CD14-positive monocyte (primary cell): Measurements from ENCODE around the gene KCNH5. TPM values are rescaled to one million over a fixed set of nuclear protein-coding genes. Genes with fewer than 3 reads are reported as not detected.

Experiments
- DNase-seq, 3 donors: peaks; one replicate each; pipeline ENCODE4 v3.0.0-alpha.2; 2011 to 2022
- H2AFZ ChIP-seq: 2 replicates; pipeline ENCODE4 v1.6.0; 2012; ENCODE audit warnings: mild to moderate bottlenecking, low read depth, low read length, inconsistent platforms; ENCODE audit not compliant: insufficient read depth, poor library complexity, severe bottlenecking
- H3K27ac ChIP-seq, 2 donors: 1 replicate in 1 of 2; 2 replicates in 1 of 2; pipeline ENCODE4 v1.5.1; 2012 to 2013; ENCODE audit warnings: low read length in 2 of 2, control low read depth in 1 of 2, inconsistent platforms in 1 of 2, low read depth in 1 of 2, mild to moderate bottlenecking in 1 of 2
- H3K27me3 ChIP-seq, 2 donors: one replicate each; pipeline versions ENCODE4 v1.6.0 to v1.6.1; 2011 to 2013; ENCODE audit warnings: low read length in 2 of 2; ENCODE audit not compliant: control insufficient read depth in 2 of 2, insufficient read depth in 2 of 2
- H3K36me3 ChIP-seq, 2 donors: replicated peaks in 1 of 2; 1 replicate in 1 of 2; 2 replicates in 1 of 2; pipeline versions ENCODE4 v1.5.1 to v1.6.1; 2012 to 2013; ENCODE audit warnings: low read length in 2 of 2, control low read depth in 1 of 2, inconsistent platforms in 1 of 2, mild to moderate bottlenecking in 1 of 2; ENCODE audit not compliant: insufficient read depth in 2 of 2, control insufficient read depth in 1 of 2
- H3K4me1 ChIP-seq, 2 donors: 1 replicate in 1 of 2; 2 replicates in 1 of 2; pipeline versions ENCODE4 v1.5.1 to v1.6.1; 2012 to 2013; ENCODE audit warnings: low read length in 2 of 2, control low read depth in 1 of 2, inconsistent platforms in 1 of 2, mild to moderate bottlenecking in 1 of 2, moderate library complexity in 1 of 2; ENCODE audit not compliant: insufficient read depth in 2 of 2, control insufficient read depth in 1 of 2
- H3K4me2 ChIP-seq: replicated peaks from 2 replicates; pipeline ENCODE3; 2012; ENCODE audit warnings: low read length, moderate library complexity, mild to moderate bottlenecking; ENCODE audit not compliant: poor library complexity, severe bottlenecking; ENCODE audit errors: extremely low read depth
- H3K4me3 ChIP-seq, 3 experiments: fragments of 200-600 bp in 1 of 3; sonication (generic) in 1 of 3; replicated peaks in 1 of 3; 1 replicate in 2 of 3; 2 replicates in 1 of 3; pipeline ENCODE4 v1.5.1; 2011 to 2013; ENCODE audit warnings: low read length in 3 of 3, mild to moderate bottlenecking in 3 of 3, control low read depth in 2 of 3, low read depth in 2 of 3, inconsistent platforms in 1 of 3, moderate library complexity in 1 of 3
- H3K79me2 ChIP-seq: 2 replicates; pipeline ENCODE4 v1.6.0; 2012; ENCODE audit warnings: mild to moderate bottlenecking, control low read depth, inconsistent platforms, low read length, moderate library complexity; ENCODE audit not compliant: insufficient read depth
- H3K9ac ChIP-seq: 2 replicates; pipeline ENCODE4 v1.6.0; 2017; ENCODE audit warnings: low read length, mild to moderate bottlenecking; ENCODE audit not compliant: insufficient read depth, poor library complexity, severe bottlenecking
- H3K9me3 ChIP-seq, 2 donors: replicated peaks in 1 of 2; 1 replicate in 1 of 2; 2 replicates in 1 of 2; pipeline versions ENCODE4 v1.5.1 to v1.6.1; 2012 to 2013; ENCODE audit warnings: low read length in 2 of 2, control low read depth in 1 of 2; ENCODE audit not compliant: control insufficient read depth in 1 of 2, insufficient read depth in 1 of 2
- H4K20me1 ChIP-seq: 2 replicates; pipeline ENCODE4 v1.6.0; 2012; ENCODE audit warnings: mild to moderate bottlenecking, low read length, control low read depth, moderate library complexity; ENCODE audit not compliant: insufficient read depth
- H3K27ac Mint-ChIP-seq, 7 donors: one replicate each; pipeline ENCODE4 v1.8.0; 2020; ENCODE audit warnings: mild to moderate bottlenecking in 7 of 7, mixed read lengths in 7 of 7, moderate library complexity in 6 of 7, inconsistent platforms in 2 of 7
- H3K27me3 Mint-ChIP-seq, 3 donors: one replicate each; pipeline ENCODE4 v1.8.0; 2021 to 2022; ENCODE audit warnings: low read depth in 3 of 3, mild to moderate bottlenecking in 3 of 3, mixed read lengths in 3 of 3, moderate library complexity in 3 of 3, inconsistent platforms in 1 of 3
- H3K36me3 Mint-ChIP-seq, 2 donors: one replicate each; pipeline ENCODE4 v1.8.0; 2020; ENCODE audit warnings: mixed read lengths in 2 of 2, inconsistent platforms in 1 of 2, mild to moderate bottlenecking in 1 of 2
- H3K4me1 Mint-ChIP-seq: one replicate; pipeline ENCODE4 v1.8.0; 2020; ENCODE audit warnings: mild to moderate bottlenecking, mixed read lengths
- H3K4me3 Mint-ChIP-seq, 2 donors: one replicate each; pipeline ENCODE4 v1.8.0; 2020; ENCODE audit warnings: mild to moderate bottlenecking in 2 of 2, mixed read lengths in 2 of 2, moderate library complexity in 1 of 2
- H3K9me3 Mint-ChIP-seq, 7 donors: one replicate each; pipeline ENCODE4 v1.8.0; 2020 to 2022; ENCODE audit warnings: mixed read lengths in 7 of 7, mild to moderate bottlenecking in 6 of 7, moderate library complexity in 6 of 7, inconsistent platforms in 2 of 7
- CTCF ChIP-seq: fragments of 200-600 bp; IDR thresholded peaks from one replicate; pipeline ENCODE4 v1.8.0; 2022; ENCODE audit warnings: antibody characterized with exemption, mild to moderate bottlenecking
- WGBS: methylation state at CpG from one replicate; pipeline ENCODE4 v1.1.5; 2013; ENCODE audit warnings: missing lambda C conversion rate; ENCODE audit not compliant: insufficient coverage; 5-methylcytosine and 5-hydroxymethylcytosine counted together
- intact Hi-C, 2 donors: fragments of 100-400 bp; cut with micrococcal nuclease; formaldehyde crosslinking; loops; one replicate each; pipeline versions ENCODE4 v1.15.0 to v1.15.1; 2023
- polyA plus RNA-seq, 3 donors: library from polyadenylated mRNA; depleted of rRNA in 1 of 3; unstranded in 2 of 3; stranded (reverse) in 1 of 3; fragments of 300-500 nt in 2 of 3; fragments of >200 nt in 1 of 3; fragmentation: Illumina TruSeq in 2 of 3; gene quantifications; 1 replicate in 2 of 3; 2 replicates in 1 of 3; pipeline ENCODE4 v1.2.3, GENCODE V29; 2012 to 2021

KCNH5 gene
- polyA plus RNA-seq, 3 donors: not detected

- H3K27ac Mint-ChIP-seq: no peak overlapping the region
- Histone ChIP-seq H2AFZ (no peak overlapping the region), H3K4me2 (no peak overlapping the region), H3K4me3 (no peak overlapping the region), H3K36me3 (no peaks in the 10 kb centered on the region), H3K9me3 (peaks cover 4 to 8% of the 10 kb centered on the region in 2 donors), H4K20me1 (no peaks in the 10 kb centered on the region), H3K27me3 (no peaks in the 10 kb centered on the region), H3K4me1 (no peaks in the 10 kb centered on the region), H3K27ac (no peak overlapping the region), H3K9ac (no peak overlapping the region), H3K79me2 (no peaks in the 10 kb centered on the region)
- intact Hi-C loops: no loop called here
- no peak for TF ChIP-seq CTCF
- no peaks in the 10 kb centered on the region for H3K27me3 Mint-ChIP-seq
- H3K4me3 Mint-ChIP-seq: no peak overlapping the region
- no peak for DNase-seq
- WGBS: 0% methylated on average over 1 of the region's 3 CpGs
- H3K4me1 Mint-ChIP-seq: no peaks in the 10 kb centered on the region
- H3K9me3 Mint-ChIP-seq: peaks cover 0 to 10% (median 7%) of the 10 kb centered on the region in 7 donors
- no peaks in the 10 kb centered on the region for H3K36me3 Mint-ChIP-seq
Measured at GRCh38 chr14:62709773-62710172, 335.5 kb downstream of the KCNH5 start.

GRCh38 chr14:62706217-62706616 lies 339.0 kb downstream of the KCNH5 start:
- Histone ChIP-seq H3K27me3 (no peaks in the 10 kb centered on the region), H3K4me1 (no peaks in the 10 kb centered on the region), H3K79me2 (no peaks in the 10 kb centered on the region), H3K36me3 (no peaks in the 10 kb centered on the region), H2AFZ (no peak overlapping the region), H3K9me3 (peaks cover 4 to 8% of the 10 kb centered on the region in 2 donors), H3K4me3 (no peak overlapping the region), H3K4me2 (no peak overlapping the region), H3K9ac (no peak overlapping the region), H3K27ac (no peak overlapping the region), H4K20me1 (no peaks in the 10 kb centered on the region)
- H3K9me3 Mint-ChIP-seq: peaks cover 0 to 10% (median 6%) of the 10 kb centered on the region in 7 donors
- no peak for DNase-seq
- intact Hi-C loops: no loop called here
- no peaks in the 10 kb centered on the region for H3K36me3 Mint-ChIP-seq
- H3K4me3 Mint-ChIP-seq: no peak overlapping the region
- WGBS: no CpG with 5 or more reads among the region's 2 CpGs
- H3K27ac Mint-ChIP-seq: no peak overlapping the region
- H3K27me3 Mint-ChIP-seq: peaks cover 0 to 2% (median 0%) of the 10 kb centered on the region in 3 donors
- no peak for TF ChIP-seq CTCF
- no peaks in the 10 kb centered on the region for H3K4me1 Mint-ChIP-seq
